SK-N-MC (cell line): Measurements from ENCODE around the gene ABCC6.

Experiments used
- EZH2 ChIP-seq: fragments of 200-600 bp; sonication (generic); IDR thresholded peaks from one replicate; pipeline ENCODE4 v1.6.1; 2017; ENCODE audit warnings: antibody characterized with exemption
- FOXP2 ChIP-seq: optimal IDR thresholded peaks from 2 replicates; pipeline ENCODE3; 2011; ENCODE audit warnings: mild to moderate bottlenecking, moderate library complexity; ENCODE audit not compliant: insufficient read depth; ENCODE audit errors: extremely low read length, control extremely low read depth
- POLR2AphosphoS5 ChIP-seq: IDR thresholded peaks from 2 replicates; pipeline ENCODE4 v1.6.1; 2012; ENCODE audit warnings: mild to moderate bottlenecking, low read depth, low read length, borderline replicate concordance

DNA sequence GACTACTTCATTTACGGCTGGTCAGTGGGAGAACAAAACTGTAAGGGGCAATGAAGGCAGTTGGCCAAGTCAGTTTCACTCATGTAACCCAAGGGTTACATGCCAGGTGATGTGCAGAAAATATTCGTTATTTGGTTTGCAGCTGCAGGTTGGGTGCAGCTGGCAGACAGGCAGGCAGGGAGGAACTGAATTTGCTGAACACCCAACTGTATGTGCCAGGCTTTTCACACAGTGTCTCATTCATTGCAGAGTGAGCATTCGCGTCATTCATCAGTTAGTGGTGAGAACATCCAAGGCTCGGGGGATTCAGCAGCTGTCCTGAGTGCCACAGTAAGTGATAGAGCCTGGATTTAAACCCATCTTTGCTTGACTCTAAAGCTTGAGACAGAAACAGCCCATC lies 59.7 kb downstream of the ABCC6 start:
- TF ChIP-seq POLR2AphosphoS5 (no peak), EZH2 (no peak), FOXP2 (no peak)
